ENCODE data around the gene C22orf39. TPM values are rescaled to one million over a fixed set of nuclear protein-coding genes. Genes with fewer than 3 reads are reported as not detected.

C22orf39 gene
- total and polyA plus RNA-seq, 12 donors, result 41.7 to 123 (median 63.2) TPM

- 67 to 80% methylated on average over 6 of the region's 6 CpGs for WGBS, 2 donors
- Histone ChIP-seq H3K27me3 (no peaks in the 10 kb centered on the region), H3K36me3 (peaks cover 0 to 98% (median 36%) of the 10 kb centered on the region in 9 donors), H3K4me1 (peaks cover 0 to 9% (median 0%) of the 10 kb centered on the region in 9 donors), H3K4me3 (no peak overlapping the region), H3K27ac (no peak overlapping the region), H3K9me3 (no peaks in the 10 kb centered on the region)
- ATAC-seq, result peak in 1 of 8 donors; percentile 34
- DNase-seq, result no peak
- intact Hi-C loops (cut with DNase I), result loop anchor here in 1 of 10 donors (5.0 kb wide), 1 partner anchor 54 kb away; no protein-coding TSS in a partner anchor
- TF ChIP-seq CTCF (IDR thresholded peaks at IDR 0.05), result no peak
Observed at GRCh38 chr22:19398206-19398605, 49.3 kb downstream of the C22orf39 start.

- Histone ChIP-seq H3K36me3 (peaks cover 0 to 100% (median 40%) of the 10 kb centered on the region in 9 donors), H3K27me3 (no peaks in the 10 kb centered on the region), H3K27ac (peak overlapping the region in 1 of 10 donors; percentile 28), H3K9me3 (no peaks in the 10 kb centered on the region), H3K4me3 (no peak overlapping the region), H3K4me1 (peaks cover 0 to 9% (median 0%) of the 10 kb centered on the region in 9 donors)
- no peak for DNase-seq
- no peak for TF ChIP-seq CTCF (IDR thresholded peaks at IDR 0.05)
- intact Hi-C loops (cut with DNase I), result loop anchor here in 1 of 10 donors (5.0 kb wide), 1 partner anchor 55 kb away; no protein-coding TSS in a partner anchor
- WGBS, 2 donors, result 69 to 83% methylated on average over 3 of the region's 3 CpGs
- ATAC-seq, result peak in 1 of 8 donors; percentile 42
Observed at GRCh38 chr22:19397734-19398104, 49.8 kb downstream of the C22orf39 start.

GRCh38 chr22:19396934-19397733 lies 50.4 kb downstream of the C22orf39 start:
- Histone ChIP-seq H3K4me1 (peaks cover 0 to 9% (median 0%) of the 10 kb centered on the region in 9 donors), H3K4me3 (no peak overlapping the region), H3K27me3 (no peaks in the 10 kb centered on the region), H3K9me3 (no peaks in the 10 kb centered on the region), H3K27ac (peak overlapping the region in 2 of 10 donors; percentile 5 to 28), H3K36me3 (peaks cover 0 to 100% (median 45%) of the 10 kb centered on the region in 9 donors)
- DNase-seq (no peak), ATAC-seq (peak in 6 of 8 donors; percentile 44 to 86 (median 72))
- TF ChIP-seq CTCF (IDR thresholded peaks at IDR 0.05), result no peak
- intact Hi-C loops (cut with DNase I), result loop anchor here in 1 of 10 donors (5.0 kb wide), 1 partner anchor 55 kb away; no protein-coding TSS in a partner anchor
- 71 to 82% methylated on average over 6 of the region's 6 CpGs for WGBS, 2 donors

- H3K4me3 ChIP-seq, result no peak overlapping the region
- ATAC-seq, result no peak
- WGBS, 2 donors, result 74 to 75% methylated on average over 6 of the region's 6 CpGs
- intact Hi-C loops (cut with DNase I), result loop anchor here in 1 of 10 donors (5.0 kb wide), 1 partner anchor 56 kb away; no protein-coding TSS in a partner anchor
- no peak for DNase-seq
- no peaks in the 10 kb centered on the region for H3K9me3 ChIP-seq
- TF ChIP-seq CTCF (IDR thresholded peaks at IDR 0.05), result no peak
- H3K36me3 ChIP-seq, result peaks cover 0 to 100% (median 51%) of the 10 kb centered on the region in 9 donors
- H3K27me3 ChIP-seq, result no peaks in the 10 kb centered on the region
- peak overlapping the region in 1 of 10 donors; percentile 5 for H3K27ac ChIP-seq
- H3K4me1 ChIP-seq, result peaks cover 0 to 9% (median 0%) of the 10 kb centered on the region in 9 donors
Observed at GRCh38 chr22:19396561-19396933, 51.0 kb downstream of the C22orf39 start.
